Measurements from ENCODE around the gene WSB1.
"Not testable (repeated sequence)": the region's sequence is repeated elsewhere in the genome, so short reads cannot be mapped to it uniquely, and the experiment has no call there.

WSB1 gene

GRCh38 chr17:27315796-27316465 lies 22.0 kb downstream of the WSB1 start:
- no peak for DNase-seq (ENCODE audit: low read depth)

GRCh38 chr17:27318228-27318627 lies 24.3 kb downstream of the WSB1 start:
- DNase-seq (ENCODE audit: low read depth) = no peak

GRCh38 chr17:27318633-27319032 lies 24.7 kb downstream of the WSB1 start:
- no peak for DNase-seq (ENCODE audit: low read depth)

GRCh38 chr17:27319541-27320221 lies 25.8 kb downstream of the WSB1 start:
- DNase-seq (ENCODE audit: low read depth) = no peak

DNA sequence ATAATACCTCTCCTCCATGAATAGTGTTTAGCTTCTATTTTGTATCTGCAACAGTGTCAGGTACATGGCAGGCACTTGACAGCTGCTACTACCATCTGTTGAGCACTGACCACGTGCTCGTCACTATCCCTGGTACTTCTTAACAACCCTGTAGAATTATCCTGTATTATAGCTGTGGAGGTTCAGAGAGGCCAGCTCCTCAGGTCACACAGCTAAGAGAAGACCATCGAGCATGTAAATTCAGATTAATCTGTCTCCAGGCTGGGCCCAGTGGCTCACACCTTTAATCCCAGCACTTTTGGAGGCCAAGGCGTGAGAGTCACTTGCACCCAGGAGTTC lies 26.3 kb downstream of the WSB1 start:
- no peak for DNase-seq (ENCODE audit: low read depth)

GRCh38 chr17:27321372-27321771 lies 27.5 kb downstream of the WSB1 start:
- DNase-seq (ENCODE audit: low read depth) = no peak

- DNase-seq (ENCODE audit: low read depth) = no peak
Observed at GRCh38 chr17:27322026-27322425, 28.1 kb downstream of the WSB1 start.

GRCh38 chr17:27322690-27323508 lies 29.0 kb downstream of the WSB1 start:
- DNase-seq (ENCODE audit: low read depth) = no peak

DNA sequence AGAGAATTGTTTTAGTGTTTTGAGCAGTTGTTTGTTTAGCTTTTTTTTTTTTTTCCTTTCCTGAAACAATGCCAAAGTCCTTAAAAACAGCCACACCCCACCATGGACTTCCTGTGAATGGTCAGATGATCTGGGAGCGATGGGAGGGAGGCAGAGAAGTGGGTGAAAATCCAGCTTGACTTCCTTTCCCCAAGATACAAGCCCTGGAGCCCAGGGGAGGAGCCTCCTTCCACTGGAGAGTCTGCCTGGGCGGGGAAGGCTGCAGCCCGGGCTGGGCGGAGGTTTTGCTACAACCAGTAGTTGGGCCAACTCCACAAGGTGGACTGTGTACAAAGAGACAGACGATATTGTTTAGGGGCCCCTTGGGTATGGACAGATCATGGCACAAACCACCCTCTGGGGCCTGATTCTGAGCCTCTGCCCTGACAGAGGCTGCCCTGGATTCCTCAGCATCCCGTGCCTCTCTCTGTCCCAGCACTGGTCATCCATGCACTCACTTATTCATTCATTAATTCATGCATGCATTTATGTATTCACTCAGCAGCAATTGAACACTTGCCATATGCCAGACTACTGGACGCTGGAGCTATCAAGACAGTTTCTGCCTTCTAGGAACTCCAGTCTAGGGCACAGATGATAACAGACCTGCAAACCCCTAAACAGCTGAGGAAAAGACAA lies 29.8 kb downstream of the WSB1 start:
- DNase-seq (ENCODE audit: low read depth) = no peak

- DNase-seq (ENCODE audit: low read depth) = no peak
Observed at GRCh38 chr17:27324771-27325339, 30.9 kb downstream of the WSB1 start.

DNA sequence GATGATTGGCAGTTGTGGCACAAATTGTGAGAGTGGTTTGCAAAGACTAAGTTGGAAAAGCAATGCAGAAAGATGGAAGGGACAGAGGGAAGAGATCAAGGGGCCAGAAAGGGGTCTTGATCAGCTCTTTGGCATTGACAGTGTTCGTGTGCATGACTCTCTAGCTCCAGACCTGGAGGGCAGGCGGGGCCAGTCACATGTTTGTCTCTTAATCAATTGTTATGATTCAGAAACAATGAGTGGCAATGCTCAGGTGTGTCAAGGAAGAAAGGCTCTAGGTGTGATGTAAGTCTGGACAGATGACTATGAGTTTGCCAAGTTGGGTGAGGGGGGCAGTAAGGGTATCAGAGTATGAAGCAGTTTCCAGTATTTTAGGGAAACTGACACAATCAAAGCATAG lies 32.1 kb downstream of the WSB1 start:
- no peak for DNase-seq (ENCODE audit: low read depth)

- DNase-seq (ENCODE audit: low read depth) = no peak
Observed at GRCh38 chr17:27326585-27326984, 32.7 kb downstream of the WSB1 start.

- DNase-seq (ENCODE audit: low read depth) = no peak
Observed at GRCh38 chr17:27327397-27327796, 33.5 kb downstream of the WSB1 start.

DNA sequence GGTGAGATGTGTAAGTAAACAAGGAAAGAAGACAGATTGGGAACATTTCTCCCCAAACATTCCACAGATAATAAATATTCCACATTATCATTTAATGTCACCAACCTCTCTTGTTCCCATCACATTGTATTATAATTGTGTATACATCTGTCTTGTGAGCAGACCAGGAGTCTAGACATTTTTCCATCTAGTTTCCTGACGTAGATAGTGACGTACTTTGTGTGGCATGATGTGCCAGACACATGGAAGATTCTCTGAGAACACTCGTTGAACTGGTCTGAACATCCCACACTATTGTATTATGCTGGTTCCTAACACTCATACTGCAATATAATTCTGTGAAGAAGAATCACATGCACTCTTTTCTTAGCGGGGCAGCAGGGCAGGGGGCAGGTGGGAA lies 34.0 kb downstream of the WSB1 start:
- no peak for DNase-seq (ENCODE audit: low read depth)

DNA sequence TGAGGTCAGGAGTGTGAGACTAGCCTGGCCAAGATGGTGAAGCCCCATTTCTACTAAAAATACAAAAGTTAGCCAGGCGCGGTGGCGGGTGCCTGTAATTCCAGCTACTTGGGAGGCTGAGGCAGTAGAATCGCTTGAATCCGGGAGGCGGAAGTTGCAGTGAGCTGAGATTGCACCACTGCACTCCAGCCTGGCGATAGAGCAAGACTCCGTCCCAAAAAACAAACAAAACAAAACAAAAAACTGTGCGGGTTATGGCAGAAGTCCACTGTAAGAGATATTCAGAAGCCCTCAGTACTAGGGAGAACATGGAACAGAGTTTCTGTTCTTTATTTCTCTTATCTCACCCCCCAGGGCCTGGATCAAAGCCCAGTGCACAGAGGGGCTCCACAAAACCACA lies 34.8 kb downstream of the WSB1 start:
- not testable (repeated sequence) for DNase-seq (ENCODE audit: low read depth)

DNA sequence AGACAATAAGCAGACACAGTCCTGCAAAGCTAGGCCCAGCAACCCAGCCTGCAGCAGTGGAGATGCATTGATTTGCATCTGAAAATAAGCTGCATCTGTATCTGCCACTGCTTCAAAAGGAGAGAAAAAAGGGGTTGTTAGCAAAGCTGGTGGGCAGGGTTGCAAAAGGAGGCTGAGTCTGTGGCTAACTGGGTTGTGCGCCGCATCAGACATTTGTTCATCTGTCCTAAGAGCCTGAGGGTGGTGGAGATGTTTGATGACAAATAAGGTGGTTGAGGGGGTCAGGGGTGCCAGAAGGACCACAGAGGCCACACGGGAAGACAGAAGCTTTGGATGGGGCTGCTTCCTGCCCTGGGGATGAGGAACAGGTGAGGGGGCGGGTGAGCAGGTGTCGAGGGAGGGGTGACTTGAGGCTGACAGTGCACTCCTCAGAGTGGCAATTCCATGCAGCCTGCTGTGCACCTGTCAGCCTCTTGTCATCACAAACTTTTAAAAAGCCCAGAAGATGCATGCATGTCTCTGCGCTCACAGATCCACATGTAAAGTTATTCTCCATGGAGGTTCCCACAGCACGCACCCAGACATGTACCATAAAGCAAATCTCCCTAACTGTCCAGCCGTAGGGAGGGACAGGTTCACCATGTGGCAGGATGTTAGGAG lies 35.4 kb downstream of the WSB1 start:
- DNase-seq (ENCODE audit: low read depth) = no peak

DNA sequence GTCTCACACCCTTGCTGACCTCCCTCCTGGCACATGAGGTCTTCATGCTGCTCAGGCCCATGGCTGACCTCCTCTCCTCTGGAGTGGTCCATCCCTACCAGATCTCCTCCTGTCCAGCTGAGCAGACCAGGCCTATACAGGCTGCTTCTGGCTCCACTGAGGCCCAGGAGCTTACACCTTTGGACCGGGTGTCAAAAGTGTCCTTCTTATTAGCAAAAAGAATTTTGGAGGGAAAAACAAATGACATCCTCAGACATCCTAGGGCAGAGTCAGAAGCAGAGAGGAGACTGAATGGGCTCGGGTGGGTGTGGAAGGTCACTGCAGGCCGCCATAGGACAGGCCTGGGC lies 38.1 kb downstream of the WSB1 start:
- DNase-seq (ENCODE audit: low read depth) = no peak

GRCh38 chr17:27332485-27333409 lies 38.8 kb downstream of the WSB1 start:
- peak; percentile 78 for DNase-seq (ENCODE audit: low read depth)

DNA sequence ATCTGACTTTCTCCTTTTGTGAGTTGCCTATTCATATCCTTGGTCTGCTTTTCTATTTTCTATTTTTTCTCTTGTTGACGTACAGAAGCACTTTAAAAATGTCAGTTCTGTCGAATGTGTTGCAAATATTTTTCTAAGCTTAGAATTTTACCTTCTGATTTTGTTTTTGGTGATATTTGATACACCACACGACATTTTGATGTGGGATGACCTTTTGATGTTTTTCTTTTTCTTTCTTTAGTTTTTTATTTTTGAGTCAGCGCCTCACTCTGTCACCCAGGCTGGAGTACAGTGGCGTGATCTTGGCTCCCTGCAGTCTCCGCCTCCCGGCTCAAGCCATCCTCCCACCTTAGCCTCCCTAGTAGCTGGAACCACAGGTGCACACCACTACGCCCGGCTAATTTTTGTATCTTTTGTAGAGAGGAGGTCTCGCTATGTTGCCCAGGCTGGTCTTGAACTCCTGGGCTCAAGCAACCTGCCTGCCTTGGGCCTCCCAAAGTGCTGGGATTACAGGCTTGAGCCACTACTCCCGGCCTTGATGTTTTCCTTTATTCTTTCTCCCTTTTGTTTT lies 39.6 kb downstream of the WSB1 start:
- DNase-seq (ENCODE audit: low read depth) = no peak

DNA sequence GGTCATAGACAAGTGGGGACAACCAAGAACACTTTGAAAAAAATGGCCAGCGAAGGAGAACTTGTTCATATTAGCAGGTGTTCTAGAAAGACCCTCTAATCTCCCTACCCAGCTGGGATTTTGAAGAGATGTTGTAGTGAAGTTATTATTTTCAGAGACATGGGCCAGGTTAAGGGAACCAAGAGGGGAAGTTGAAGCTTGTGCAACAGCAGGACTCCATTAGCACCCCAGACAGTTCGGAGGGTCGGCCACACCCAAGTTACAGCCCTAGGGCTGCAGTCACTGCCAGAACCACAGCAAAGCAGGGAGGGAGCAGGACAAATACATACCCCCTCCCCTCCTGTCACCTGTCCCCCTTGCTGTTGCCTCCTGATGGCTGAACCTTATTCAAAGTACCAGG lies 42.3 kb downstream of the WSB1 start:
- DNase-seq (ENCODE audit: low read depth) = no peak

All from stimulated activated CD4-positive, alpha-beta T cell treated with anti-CD3 and anti-CD28 coated beads, Interleukin-2, amount 100 ng/mL, for 4 hours (primary cell).